ENCODE data around the gene NTM.

GRCh38 chr11:132058211-132058772 is 687.9 kb downstream of the NTM start:
- TF ChIP-seq L3MBTL2 (conservative IDR thresholded peaks at IDR 0.05), result no peak
- no peak for TF ChIP-seq HDGF (IDR thresholded peaks at IDR 0.05; ENCODE audit: borderline replicate concordance)
- TF ChIP-seq FOXK2 (IDR thresholded peaks at IDR 0.05), result no peak
- TF ChIP-seq ELF4 (IDR thresholded peaks at IDR 0.05), result no peak
- TF ChIP-seq BHLHE40 (IDR thresholded peaks at IDR 0.05; ENCODE audit: borderline replicate concordance), result no peak
- no peak for TF ChIP-seq TARDBP (IDR thresholded peaks at IDR 0.05)
- no peak for TF ChIP-seq SUZ12 (IDR thresholded peaks at IDR 0.05)
- no peak for TF ChIP-seq SP1 (IDR thresholded peaks at IDR 0.05)
